GM18909 (cell line): ENCODE results near the gene PCGF3.
"Not testable (repeated sequence)": the region's sequence is repeated elsewhere in the genome, so short reads cannot be mapped to it uniquely, and the experiment has no call there.

Experiments
- ATAC-seq: cut with Tn5 transposase; IDR thresholded peaks from one replicate; pipeline ENCODE4 v1.9.1; 2021; ENCODE audit warnings: mild to moderate bottlenecking; ENCODE audit not compliant: unreplicated experiment, poor library complexity

The PCGF3 gene

DNA sequence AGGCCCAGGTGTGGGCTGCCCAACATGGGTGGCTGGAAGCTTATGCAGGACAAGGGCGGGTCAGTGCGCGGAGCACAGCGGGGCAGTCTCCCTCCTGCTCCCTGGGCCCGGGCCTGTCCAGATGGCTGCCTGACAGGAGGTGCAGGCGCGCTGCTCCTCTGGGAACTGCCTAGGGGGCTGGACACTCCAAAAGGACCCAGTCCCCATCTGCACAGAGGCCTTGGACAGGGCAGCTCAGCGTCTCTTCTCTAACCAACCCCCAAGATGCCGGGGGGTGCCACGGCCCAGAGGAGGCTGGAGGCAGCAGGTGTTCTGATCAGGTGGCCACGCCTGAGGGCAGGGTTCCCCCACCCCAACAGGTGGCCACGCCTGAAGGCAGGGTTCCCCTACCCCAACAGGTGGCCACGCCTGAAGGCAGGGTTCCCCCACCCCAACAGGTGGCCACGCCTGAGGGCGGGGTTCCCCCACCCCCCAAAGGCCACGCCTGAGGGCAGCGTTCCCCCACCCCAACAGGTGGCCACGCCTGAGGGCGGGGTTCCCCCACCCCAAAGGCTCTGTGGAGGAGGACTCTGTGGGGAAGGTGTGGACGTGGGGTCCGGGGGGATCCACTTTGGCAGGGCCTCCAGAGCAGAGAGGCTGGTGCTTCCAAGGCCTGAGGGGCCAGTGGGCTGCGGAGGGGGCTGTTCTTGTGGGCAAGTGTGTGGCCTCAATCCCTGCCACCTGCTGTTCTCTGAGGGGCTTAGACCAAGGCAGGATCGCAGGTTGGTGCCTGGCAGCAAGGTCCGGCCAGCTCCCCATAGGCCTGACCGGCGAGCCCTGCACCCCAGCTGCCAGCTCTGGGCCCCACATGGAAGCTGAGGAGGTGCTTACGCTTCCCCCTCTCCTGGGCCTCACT is 84.2 kb downstream of the PCGF3 start:
- no peak for ATAC-seq

- no peak for ATAC-seq
These were observed 84.8 kb downstream of the PCGF3 start for GRCh38 chr4:790466-790820.

- ATAC-seq = no peak
These were observed 85.7 kb downstream of the PCGF3 start for GRCh38 chr4:791252-791897.

DNA sequence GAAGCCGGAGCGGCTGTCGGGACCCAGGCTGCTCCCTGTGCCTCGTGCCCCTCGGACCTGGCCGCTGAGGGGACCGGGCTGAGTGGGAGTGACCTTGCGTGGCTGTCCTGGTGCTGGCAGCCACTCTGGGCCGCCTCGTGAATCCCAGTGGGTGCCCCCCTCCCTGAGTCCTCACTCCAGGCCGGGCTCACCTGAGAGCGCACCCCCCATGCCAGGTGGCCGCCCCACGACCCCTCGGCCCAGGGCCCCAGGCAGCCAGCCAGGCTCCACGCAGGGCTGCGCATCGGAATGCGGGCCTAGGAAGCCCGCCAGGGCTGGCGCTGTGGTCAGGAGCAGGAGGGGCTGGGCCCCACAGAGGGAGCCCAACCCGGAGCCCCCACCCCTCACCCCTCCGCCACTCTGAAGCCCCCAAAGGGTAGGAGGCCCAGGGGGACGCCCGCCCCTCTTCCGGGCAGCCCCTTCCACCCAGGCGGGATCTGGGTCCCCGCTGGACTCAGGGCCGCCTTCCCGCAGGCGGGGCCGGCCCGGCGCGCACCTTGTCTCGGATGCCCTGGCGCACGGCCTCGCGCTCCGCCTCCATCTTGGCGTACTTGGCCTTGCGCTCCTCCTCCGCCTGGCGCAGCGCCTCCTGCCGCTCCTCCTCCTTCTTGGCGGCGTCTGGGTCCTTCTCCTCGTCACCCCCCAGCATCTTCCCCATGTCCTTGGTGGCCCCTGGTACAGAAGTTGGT is 86.4 kb downstream of the PCGF3 start:
- no peak for ATAC-seq

DNA sequence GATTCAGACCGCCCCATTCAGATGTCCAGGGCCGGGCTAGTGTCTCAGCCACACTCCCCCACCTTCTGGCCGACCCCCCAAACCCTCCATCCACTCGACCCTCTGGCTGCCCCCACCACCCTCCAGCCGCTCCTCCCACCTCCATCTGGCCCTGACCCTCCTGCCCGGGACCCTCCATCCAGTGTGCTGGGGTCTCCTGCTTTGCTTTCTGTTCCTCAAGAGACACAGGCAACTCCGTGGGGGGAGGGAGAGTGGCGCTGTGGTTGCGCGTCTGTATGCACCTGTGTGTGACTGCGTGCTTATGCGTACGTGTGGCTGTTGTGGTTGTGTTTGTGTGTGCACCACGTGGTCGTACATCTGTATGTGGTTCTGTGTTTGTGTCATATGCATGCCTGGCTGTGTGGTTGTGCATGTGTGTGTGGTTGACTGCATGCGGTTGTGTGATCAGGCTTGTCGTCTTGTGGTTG is 87.0 kb downstream of the PCGF3 start:
- ATAC-seq = no peak

GRCh38 chr4:793093-793861 is 87.6 kb downstream of the PCGF3 start:
- no peak for ATAC-seq

GRCh38 chr4:793941-794621 is 88.4 kb downstream of the PCGF3 start:
- ATAC-seq = no peak

DNA sequence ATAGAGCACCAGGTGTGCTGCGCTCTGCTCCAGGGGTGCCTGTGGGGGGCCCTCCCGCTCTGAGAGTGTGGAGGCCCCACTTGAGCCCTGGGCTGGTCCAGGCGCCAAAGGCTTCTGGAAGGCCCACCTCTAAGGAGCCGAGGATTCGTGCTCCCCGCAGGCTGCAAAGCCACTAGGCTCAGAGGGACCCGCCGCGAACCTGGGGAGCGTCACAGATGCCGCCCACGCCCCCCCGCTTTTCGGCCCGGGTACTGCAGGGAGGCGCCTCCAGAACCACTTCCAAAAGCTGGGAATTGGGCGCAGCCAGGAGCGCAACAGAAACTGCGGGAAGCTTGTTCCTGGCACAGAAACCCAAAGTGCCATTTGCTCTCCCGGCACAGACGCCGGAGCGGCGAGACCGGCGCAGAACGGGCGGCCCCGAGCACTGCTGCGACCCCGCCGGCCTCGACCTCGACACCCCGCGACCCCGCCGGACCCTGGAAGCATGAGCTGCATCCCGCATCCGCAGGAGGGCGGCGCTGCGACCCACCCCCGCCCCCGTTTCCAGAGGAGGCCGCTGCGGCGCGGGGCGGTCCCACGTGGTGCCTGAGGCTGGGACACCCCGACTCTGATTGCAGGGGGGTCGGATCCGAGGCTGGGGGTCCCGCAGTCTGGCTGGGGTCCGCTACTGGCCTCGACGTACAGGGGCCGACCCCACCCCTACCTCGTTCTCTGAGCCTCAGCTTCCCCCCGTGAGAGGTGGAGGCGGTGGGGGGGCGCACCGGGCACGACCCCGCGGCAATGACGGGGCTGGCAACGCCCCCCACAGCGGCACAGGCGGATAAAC is 89.5 kb downstream of the PCGF3 start:
- no peak for ATAC-seq

DNA sequence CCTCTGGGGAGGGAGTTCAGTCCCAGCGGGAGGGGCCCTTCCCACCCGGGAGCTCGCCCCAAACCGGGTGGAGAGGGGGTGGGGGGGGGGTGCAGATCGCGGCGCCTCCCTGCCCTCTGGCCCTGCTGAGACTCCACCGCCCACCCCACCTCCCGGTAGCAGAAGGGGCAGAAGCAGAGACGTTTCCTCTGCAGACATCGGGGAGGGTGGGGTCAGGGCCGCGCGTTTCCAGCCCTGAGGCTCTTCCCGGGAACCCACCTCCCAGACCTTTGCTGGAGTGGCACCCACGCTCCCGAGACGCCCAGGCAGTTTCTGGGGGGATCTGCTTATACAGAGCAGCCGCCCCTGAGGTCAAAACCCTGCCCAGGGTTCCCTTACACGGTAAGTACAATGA is 90.1 kb downstream of the PCGF3 start:
- no peak for ATAC-seq

DNA sequence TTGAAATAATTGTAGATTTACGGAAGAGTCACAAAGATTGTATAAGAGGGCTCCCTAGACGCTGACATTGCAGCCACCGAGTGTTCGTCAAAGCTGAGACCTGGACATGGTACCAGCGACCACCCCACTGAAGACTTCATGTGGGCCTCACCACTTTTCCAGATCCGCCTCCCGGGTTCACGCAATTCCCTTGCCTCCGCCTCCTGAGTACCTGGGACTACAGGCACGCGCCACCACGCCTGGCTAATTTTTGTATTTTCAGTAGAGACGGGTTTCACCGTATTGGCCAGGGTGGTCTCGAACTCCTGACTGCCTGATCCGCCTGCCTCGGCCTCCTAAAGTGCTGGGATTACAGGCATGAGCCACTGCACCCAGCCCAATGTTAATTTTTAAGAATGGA is 90.6 kb downstream of the PCGF3 start:
- ATAC-seq = no peak

- no peak for ATAC-seq
These were observed 91.4 kb downstream of the PCGF3 start for GRCh38 chr4:797066-797465.

DNA sequence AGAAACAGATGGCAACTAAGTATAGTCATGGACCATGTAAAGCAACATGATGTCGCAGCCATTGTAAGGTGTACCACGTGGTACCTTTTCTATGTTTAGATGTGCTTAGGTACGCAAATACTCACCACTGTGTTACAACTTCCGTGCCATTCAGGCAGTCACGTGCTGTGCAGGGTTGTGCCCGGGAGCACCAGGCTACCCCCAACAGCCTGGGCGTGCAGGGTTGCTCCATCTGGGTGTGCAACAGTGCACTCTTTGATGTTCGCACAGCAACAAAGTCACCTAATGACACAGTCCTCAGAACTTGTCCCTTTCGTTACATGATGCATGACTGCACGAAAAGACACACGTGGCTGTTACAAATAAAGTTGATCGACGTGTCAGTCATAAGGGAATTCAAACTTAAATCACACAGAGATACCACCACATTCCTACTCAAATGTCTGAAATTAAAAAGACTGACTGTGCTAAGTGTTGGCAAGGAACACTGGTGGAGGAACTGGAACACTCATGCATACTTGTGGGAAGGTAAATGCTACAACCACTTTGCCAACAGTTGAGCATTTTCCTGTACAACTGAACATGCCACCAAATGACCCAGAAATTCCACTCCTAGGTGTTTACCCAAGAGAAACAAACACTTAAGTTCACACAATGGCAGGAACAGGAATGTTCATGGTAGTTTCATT is 95.9 kb downstream of the PCGF3 start:
- ATAC-seq = no peak

DNA sequence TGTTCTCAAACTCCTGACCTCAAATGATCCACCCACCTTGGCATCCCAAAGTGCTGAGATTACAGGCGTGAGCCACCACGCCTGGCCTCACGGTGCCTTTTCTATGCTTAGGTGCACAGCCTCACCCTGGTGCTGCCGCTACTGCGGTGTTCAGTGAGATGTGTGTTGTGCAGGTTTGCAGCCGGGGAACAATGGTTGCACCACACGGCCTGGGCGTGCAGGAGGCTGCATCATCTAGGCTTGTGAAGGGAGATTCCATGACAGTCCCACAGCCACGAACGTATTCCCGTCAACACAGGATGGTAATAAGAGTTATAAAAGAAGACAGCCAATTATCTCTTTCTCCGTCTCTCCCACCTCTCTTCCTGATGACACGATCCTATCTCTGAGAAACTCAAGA is 98.3 kb downstream of the PCGF3 start:
- ATAC-seq = no peak

DNA sequence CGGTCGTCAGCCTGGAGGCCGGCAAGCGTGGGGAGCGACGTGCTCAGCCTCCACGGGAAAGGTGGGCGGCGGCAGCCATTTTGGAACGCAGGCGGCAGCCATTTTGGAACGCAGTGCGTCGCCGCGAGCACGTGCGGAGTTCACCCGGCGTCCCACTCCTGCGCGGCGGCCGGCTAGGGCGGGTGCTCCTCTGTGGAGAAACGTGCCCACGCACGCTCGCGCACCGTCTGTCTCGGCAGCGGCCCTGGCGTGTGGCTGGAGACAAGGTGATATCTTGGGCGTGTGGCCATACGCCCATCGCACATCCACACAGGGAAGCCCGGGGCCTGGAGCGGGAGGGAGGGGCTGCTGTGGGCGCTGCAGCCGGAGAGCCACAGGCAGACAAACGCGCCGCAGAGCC is 99.2 kb downstream of the PCGF3 start:
- no peak for ATAC-seq

- not testable (repeated sequence) for ATAC-seq
These were observed 101.3 kb downstream of the PCGF3 start for GRCh38 chr4:806979-807378.

DNA sequence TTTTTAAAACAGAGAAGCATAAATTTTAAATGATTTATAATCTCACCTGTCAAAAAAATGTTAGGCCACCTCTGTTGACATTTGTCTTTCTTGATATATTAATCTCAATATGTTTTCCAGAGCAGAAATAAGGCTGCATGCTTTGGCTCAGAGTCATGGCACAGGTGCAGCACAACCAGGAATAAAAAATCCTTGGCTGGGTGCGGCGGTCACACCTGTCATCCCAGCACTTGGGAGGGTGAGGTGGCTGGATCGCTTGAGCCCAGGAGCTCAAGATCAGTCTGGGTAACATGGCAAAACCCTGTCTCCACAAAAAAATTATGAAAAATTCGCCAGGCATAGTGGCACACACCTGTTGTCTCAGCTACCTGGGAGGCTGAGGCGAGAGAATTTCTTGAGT is 102.2 kb downstream of the PCGF3 start:
- no peak for ATAC-seq

GRCh38 chr4:808860-809570 is 103.4 kb downstream of the PCGF3 start:
- no peak for ATAC-seq

GRCh38 chr4:813900-814299 is 108.3 kb downstream of the PCGF3 start:
- no peak for ATAC-seq
